GM12864 (cell line): ENCODE measurements around the gene FMN1.

Source experiments
- DNase-seq: peaks from one replicate; pipeline ENCODE4 v3.0.0-alpha.2; 2011; ENCODE audit warnings: low read depth
- H3K4me3 ChIP-seq: 2 replicates; pipeline ENCODE4 v1.5.1; 2011; ENCODE audit warnings: mild to moderate bottlenecking, low read depth, low read length, control low read depth
- CTCF ChIP-seq: IDR thresholded peaks from 2 replicates; pipeline ENCODE4 v1.5.1; 2011; ENCODE audit warnings: low read depth, mild to moderate bottlenecking, moderate library complexity, low read length, control low read depth, inconsistent platforms; ENCODE audit errors: missing control alignments

The FMN1 gene

DNA sequence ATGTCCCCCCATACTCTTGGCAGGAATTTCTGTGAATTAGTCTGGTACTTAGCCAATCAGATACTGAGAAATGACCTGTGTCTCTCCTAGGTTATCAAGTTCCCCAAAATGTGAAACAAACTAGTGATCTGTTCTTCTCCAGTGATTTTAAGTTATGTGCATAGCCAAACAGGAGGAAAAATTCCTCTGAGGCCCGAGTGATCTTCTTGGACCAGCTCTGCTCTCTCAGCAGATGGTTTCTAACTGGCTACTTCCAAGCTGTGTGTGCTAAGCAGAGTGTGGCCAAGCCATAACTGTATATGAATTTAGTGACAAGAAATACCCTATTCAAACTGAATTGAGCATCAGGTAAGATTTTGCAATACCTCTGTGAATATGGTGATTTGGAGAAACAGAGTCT, 387.2 kb downstream of the FMN1 start:
- no peak overlapping the region for H3K4me3 ChIP-seq
- no peak for DNase-seq
- TF ChIP-seq CTCF: no peak

- TF ChIP-seq CTCF: no peak
- DNase-seq: no peak
- no peak overlapping the region for H3K4me3 ChIP-seq
Measured at GRCh38 chr15:32803631-32804030, 390.9 kb downstream of the FMN1 start.

GRCh38 chr15:32802286-32802936, 392.1 kb downstream of the FMN1 start:
- H3K4me3 ChIP-seq: no peak overlapping the region
- TF ChIP-seq CTCF: no peak
- DNase-seq: no peak

- no peak for DNase-seq
- no peak overlapping the region for H3K4me3 ChIP-seq
- no peak for TF ChIP-seq CTCF
Measured at GRCh38 chr15:32799936-32800535, 394.5 kb downstream of the FMN1 start.

DNA sequence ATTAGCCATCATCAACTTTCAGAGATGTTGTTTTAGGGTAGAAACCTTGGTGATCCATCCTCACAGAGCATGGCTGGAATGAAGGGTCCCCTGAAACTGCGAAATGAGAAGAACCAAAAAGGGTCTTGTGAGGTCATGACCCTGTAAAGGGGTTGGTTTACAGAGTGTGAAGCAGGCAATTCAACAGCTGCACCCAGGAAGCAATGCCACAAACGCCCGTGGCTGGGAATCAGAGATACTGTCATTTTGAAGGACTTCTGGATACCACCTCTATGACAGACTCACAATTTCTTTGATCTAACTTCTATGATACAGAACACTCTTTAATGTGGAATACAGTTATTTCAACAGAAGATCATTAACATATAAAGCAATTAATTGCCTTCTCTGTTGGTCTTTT, 397.7 kb downstream of the FMN1 start:
- TF ChIP-seq CTCF: no peak
- DNase-seq: no peak
- H3K4me3 ChIP-seq: no peak overlapping the region

GRCh38 chr15:32794973-32795372, 399.5 kb downstream of the FMN1 start:
- TF ChIP-seq CTCF: no peak
- H3K4me3 ChIP-seq: no peak overlapping the region
- DNase-seq: no peak

DNA sequence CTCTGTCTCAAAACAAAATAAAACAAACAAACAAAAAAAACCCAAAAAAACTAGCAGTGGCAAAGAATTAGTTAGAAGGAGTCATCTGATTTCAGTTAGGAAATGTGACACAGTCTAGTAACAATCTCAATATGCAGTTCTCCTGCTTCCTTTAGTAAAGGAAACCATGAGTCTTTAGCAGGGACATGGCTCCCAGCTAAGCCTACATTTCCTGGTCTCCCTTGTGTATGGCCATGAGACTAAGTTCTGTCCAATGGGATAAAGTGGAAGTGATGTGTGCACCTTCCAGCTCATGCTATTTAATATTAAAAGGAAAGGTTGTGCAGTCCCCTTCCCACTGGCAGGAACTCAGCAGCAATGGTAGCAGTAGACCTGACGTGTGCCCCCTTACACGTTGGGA, 402.1 kb downstream of the FMN1 start:
- no peak for TF ChIP-seq CTCF
- no peak for DNase-seq
- no peak overlapping the region for H3K4me3 ChIP-seq
